Stimulated activated naive B cell treated with anti-CD40 and anti-IgM and Interleukin-4, amounts not matched to agents 10 μg/mL and 1 μg/mL and 100 μg/mL, for 72 hours (primary cell): ENCODE data around the gene POR.

Experiments
- ATAC-seq, 2 donors: fragments of 150-1000 bp; cut with Tn5 transposase; replicated peaks; 2 replicates each; pipeline ENCODE4 v1.10.0; 2021; ENCODE audit warnings: moderate library complexity in 1 of 2
- DNase-seq: peaks from one replicate; pipeline ENCODE4 v3.0.0; 2021
- H3K27ac Mint-ChIP-seq: one replicate; pipeline ENCODE4 v1.8.0; 2022; ENCODE audit warnings: mild to moderate bottlenecking, mixed read lengths
- H3K27me3 Mint-ChIP-seq, 2 donors: one replicate each; pipeline ENCODE4 v1.8.0; 2022; ENCODE audit warnings: mixed read lengths in 2 of 2
- H3K36me3 Mint-ChIP-seq, 2 donors: one replicate each; pipeline ENCODE4 v1.8.0; 2022; ENCODE audit warnings: mixed read lengths in 2 of 2, mild to moderate bottlenecking in 1 of 2
- H3K4me1 Mint-ChIP-seq, 2 donors: one replicate each; pipeline ENCODE4 v1.8.0; 2022; ENCODE audit warnings: mixed read lengths in 2 of 2, mild to moderate bottlenecking in 1 of 2
- H3K4me3 Mint-ChIP-seq, 2 donors: one replicate each; pipeline ENCODE4 v1.8.0; 2022; ENCODE audit warnings: mild to moderate bottlenecking in 2 of 2, mixed read lengths in 2 of 2, moderate library complexity in 1 of 2
- H3K9me3 Mint-ChIP-seq, 2 donors: one replicate each; pipeline ENCODE4 v1.8.0; 2022; ENCODE audit warnings: mixed read lengths in 2 of 2, mild to moderate bottlenecking in 1 of 2

POR gene

DNA sequence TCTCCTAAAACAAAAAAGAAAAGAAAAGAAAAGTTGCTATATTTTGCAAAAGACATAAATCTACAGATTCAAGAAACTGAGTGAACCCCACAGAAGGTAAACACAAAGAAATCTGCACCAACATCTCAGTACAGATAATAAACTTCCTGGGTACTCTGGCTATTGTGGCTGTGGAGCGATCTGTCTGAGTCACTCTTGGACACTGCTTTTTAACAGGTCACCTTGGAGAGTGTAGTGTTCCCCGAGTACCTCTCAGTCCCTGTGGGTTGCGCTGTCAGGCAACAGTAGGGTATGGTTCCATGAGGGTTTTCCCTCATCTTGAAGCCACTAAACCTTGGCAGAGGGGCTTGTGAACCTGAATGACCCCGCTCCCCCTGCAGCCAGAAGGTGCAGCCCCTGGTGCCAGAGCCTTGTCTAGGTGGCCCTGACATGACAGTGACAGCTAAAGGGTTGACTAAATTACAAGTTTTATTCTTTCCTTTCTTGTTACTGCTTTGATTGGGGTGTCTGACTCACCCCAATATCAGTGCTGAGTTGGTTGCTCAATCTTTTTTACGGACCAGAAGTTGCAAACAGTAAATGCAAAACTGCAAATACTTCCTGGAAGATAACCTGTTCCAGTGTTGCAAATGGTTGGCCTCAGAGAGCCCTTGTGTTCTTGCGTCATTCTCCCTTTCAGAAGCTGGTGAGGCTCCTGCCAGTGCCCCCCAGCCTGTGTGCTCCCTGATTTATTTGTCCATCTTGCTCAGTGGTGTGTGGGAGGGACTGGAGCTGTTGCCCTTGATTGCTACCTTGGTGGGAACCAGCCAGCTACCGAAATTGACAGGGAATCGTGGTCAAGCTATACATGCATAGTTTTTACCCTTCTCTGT lies 30.6 kb downstream of the POR start:
- ATAC-seq = no peak
- DNase-seq = no peak
- no peaks in the 10 kb centered on the region for H3K9me3 Mint-ChIP-seq

DNA sequence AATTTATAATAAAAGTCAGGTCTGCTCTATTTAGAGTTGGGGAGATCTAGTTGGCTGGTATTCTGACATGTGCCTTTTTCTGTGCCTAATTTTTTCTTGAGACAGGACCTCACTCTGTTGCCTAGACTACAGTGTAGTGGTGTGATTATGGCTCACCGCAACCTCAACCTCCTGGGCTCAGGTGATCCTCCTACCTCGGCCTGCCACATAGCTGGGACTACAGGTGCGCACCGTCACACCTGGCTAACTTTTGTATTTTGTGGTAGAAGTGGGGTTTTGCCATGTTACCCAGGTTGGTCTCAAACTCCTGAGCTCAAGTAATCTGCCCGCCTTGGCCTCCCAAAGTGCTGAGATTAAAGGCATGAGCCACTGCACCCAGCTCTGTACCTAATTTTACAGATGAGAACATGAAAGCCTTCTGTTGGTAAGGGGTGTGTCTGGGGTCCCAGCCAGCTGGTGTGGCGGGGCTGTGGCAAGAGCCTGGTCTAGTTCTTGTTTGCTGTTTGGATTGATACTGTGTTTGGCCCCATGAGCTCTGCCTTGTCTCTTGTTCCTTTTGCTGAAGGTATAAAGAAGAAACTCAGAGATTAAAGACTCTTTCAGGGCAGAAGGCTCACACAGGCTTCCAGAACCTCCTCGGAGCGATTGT lies 31.4 kb downstream of the POR start:
- no peak for ATAC-seq
- Mint-ChIP-seq H3K27me3 (no peaks in the 10 kb centered on the region), H3K27ac (no peak overlapping the region), H3K9me3 (no peaks in the 10 kb centered on the region), H3K4me1 (peaks cover 1 to 18% of the 10 kb centered on the region in 2 donors), H3K36me3 (peaks cover 10 to 14% of the 10 kb centered on the region in 2 donors), H3K4me3 (no peak overlapping the region)
- no peak for DNase-seq

More for the DNA sequence above, 30.6 kb downstream of the POR start:
- Mint-ChIP-seq H3K27ac (no peak overlapping the region), H3K4me3 (no peak overlapping the region), H3K27me3 (no peaks in the 10 kb centered on the region), H3K36me3 (peaks cover 16% of the 10 kb centered on the region in 2 donors), H3K4me1 (peaks cover 1 to 18% of the 10 kb centered on the region in 2 donors)

DNA sequence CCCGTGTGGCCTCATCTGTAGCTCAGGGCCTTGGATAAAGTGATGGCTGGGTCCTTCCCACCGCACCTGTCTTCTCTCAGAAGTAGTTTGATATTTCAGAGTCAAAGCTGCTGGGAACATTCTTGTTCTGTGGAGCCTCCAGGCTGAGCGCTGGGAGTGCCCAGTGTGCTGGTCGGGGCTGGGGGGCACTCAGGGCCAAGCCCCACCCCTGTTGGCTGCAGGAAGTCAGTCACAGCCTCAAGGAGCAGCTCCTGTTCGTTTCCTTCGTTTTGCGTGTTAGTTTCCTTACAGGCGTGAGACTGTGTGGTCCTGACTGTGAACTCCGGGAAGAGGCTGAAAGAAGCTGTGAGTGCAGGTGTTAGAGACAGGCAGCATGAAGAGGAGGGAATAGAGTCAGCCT lies 33.2 kb downstream of the POR start:
- H3K4me3 Mint-ChIP-seq = no peak overlapping the region
- DNase-seq (no peak), ATAC-seq (no peak)
- H3K27me3 Mint-ChIP-seq = no peaks in the 10 kb centered on the region
- H3K9me3 Mint-ChIP-seq = no peaks in the 10 kb centered on the region
- H3K36me3 Mint-ChIP-seq = peaks cover 14% of the 10 kb centered on the region in 2 donors
- H3K27ac Mint-ChIP-seq = no peak overlapping the region
- peaks cover 1 to 18% of the 10 kb centered on the region in 2 donors for H3K4me1 Mint-ChIP-seq

DNA sequence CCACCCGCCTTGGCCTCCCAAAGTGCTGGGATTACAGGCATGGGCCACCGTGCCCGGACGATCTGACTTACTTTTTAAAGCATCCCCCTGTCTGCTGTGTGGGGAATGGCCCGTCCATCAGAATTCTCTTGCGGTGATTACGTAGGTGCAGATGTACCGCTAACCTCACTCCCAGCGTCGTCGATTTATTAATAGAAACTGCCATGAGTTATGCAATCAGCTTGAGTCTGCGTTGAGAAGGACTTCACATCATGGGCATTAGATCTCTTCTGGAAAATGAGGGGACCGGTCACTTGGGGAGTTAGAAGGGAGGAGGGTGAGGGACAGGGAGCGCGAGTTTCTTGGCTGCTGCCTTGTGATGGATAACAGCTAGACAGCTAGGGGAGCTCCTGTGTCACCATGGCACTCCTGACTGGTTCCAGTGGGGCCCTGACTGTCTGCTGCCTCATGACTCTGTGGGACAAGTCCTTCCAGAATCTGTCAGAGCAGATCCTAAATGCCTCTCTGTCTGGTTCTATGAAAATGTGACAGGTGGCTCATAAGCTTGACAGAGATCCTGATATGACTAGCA lies 35.2 kb downstream of the POR start:
- ATAC-seq (no peak), DNase-seq (no peak)
- peaks cover 20% of the 10 kb centered on the region in 2 donors for H3K36me3 Mint-ChIP-seq
- H3K4me3 Mint-ChIP-seq = no peak overlapping the region
- no peaks in the 10 kb centered on the region for H3K9me3 Mint-ChIP-seq
- H3K4me1 Mint-ChIP-seq = peaks cover 5 to 9% of the 10 kb centered on the region in 2 donors
- no peaks in the 10 kb centered on the region for H3K27me3 Mint-ChIP-seq
- no peak overlapping the region for H3K27ac Mint-ChIP-seq

DNA sequence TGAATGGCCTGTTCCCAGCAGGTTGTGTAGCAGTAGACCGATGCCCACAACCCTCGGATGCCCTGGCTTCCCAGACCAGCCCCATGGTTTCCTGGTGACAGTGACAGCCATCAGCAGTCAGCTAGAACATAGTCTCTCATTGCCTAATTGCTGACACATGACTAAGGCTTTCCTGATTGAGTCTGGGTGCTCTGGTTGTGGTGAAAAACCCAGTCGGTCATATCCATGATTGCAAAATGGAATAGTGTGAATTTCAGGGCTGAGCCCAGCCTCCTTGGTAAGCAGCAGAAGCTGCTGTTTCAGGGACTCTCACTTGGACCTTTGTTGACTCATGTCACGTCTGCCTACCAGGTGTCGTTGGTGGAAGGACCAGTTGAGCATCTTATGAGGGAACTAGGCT lies 36.6 kb downstream of the POR start:
- H3K27ac Mint-ChIP-seq = no peak overlapping the region
- H3K4me3 Mint-ChIP-seq = no peak overlapping the region
- peaks cover 30 to 33% of the 10 kb centered on the region in 2 donors for H3K36me3 Mint-ChIP-seq
- H3K9me3 Mint-ChIP-seq = no peaks in the 10 kb centered on the region
- H3K4me1 Mint-ChIP-seq = peaks cover 5 to 8% of the 10 kb centered on the region in 2 donors
- H3K27me3 Mint-ChIP-seq = no peaks in the 10 kb centered on the region
- ATAC-seq (no peak), DNase-seq (no peak)

DNA sequence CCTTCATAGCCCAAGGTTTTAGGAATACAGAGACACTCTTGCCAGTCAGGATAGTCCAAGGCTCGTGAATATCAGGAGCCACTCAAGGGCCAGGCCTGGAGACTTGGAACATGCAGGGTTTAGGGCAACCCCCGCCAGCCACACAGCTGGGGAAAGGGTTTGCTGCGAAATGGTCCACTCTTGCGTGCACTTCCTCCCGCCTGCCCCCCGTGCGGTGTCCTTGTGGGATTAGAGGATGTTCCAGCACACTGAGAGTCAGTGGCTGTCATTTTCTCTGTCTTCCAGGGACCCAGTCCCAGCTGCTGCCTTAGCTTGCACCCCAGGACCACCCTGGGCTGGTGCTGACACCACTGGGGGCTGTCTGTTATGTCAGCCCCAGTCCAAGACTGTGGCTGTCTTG lies 38.5 kb downstream of the POR start:
- DNase-seq (no peak), ATAC-seq (no peak)
- Mint-ChIP-seq H3K27ac (no peak overlapping the region), H3K4me1 (peaks cover 5 to 8% of the 10 kb centered on the region in 2 donors), H3K27me3 (no peaks in the 10 kb centered on the region), H3K9me3 (no peaks in the 10 kb centered on the region), H3K4me3 (no peak overlapping the region), H3K36me3 (peaks cover 31 to 34% of the 10 kb centered on the region in 2 donors)

DNA sequence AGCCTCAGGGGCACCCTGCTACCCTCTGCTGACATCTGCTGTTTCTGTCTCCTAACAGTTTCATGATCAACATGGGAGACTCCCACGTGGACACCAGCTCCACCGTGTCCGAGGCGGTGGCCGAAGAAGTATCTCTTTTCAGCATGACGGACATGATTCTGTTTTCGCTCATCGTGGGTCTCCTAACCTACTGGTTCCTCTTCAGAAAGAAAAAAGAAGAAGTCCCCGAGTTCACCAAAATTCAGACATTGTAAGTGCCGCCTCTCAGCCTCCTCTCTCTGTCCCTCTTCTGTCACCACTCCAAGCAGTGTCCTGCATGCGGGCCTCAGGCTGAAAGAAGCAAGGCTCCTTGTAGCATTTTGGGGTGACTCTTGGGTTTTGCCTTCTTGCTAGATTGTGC lies 39.0 kb downstream of the POR start:
- Mint-ChIP-seq H3K4me1 (peaks cover 3 to 5% of the 10 kb centered on the region in 2 donors), H3K27me3 (no peaks in the 10 kb centered on the region), H3K27ac (no peak overlapping the region), H3K36me3 (peaks cover 31 to 33% of the 10 kb centered on the region in 2 donors), H3K4me3 (no peak overlapping the region), H3K9me3 (no peaks in the 10 kb centered on the region)
- no peak for ATAC-seq
- DNase-seq = no peak

DNA sequence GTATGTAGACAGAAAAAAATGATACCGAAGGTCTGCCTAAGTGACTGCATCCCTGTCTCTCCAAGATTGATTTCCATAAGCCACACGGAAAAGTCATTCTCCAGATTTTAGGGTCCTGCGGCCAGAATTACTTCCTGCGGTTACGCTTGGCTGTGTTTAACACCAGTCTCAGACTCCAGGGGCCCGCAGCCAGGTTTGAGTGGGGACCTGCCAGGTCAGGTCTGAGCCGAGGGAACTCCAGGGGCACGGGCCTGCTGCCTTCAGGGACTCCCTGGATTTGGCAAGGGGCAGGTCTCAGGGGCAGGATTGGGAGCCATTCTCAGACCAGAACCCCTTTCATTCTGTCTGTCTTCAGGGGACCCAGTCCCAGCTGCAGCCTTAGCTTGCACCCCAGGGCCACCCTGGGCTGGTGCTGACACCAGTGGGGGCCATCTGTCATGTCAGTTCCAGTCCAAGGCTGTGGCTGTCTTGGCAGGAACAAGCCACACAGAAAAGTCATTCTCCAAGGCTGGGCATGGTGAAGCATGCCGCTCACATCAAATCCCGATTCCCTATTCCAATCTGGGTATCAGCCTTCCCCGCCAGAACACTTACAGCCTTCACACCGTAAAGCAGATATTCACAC lies 40.5 kb downstream of the POR start:
- H3K4me3 Mint-ChIP-seq = no peak overlapping the region
- no peaks in the 10 kb centered on the region for H3K27me3 Mint-ChIP-seq
- H3K36me3 Mint-ChIP-seq = peaks cover 35 to 40% of the 10 kb centered on the region in 2 donors
- no peaks in the 10 kb centered on the region for H3K9me3 Mint-ChIP-seq
- ATAC-seq (no peak), DNase-seq (no peak)
- H3K27ac Mint-ChIP-seq = no peak overlapping the region
- H3K4me1 Mint-ChIP-seq = peaks cover 0 to 4% of the 10 kb centered on the region in 2 donors

DNA sequence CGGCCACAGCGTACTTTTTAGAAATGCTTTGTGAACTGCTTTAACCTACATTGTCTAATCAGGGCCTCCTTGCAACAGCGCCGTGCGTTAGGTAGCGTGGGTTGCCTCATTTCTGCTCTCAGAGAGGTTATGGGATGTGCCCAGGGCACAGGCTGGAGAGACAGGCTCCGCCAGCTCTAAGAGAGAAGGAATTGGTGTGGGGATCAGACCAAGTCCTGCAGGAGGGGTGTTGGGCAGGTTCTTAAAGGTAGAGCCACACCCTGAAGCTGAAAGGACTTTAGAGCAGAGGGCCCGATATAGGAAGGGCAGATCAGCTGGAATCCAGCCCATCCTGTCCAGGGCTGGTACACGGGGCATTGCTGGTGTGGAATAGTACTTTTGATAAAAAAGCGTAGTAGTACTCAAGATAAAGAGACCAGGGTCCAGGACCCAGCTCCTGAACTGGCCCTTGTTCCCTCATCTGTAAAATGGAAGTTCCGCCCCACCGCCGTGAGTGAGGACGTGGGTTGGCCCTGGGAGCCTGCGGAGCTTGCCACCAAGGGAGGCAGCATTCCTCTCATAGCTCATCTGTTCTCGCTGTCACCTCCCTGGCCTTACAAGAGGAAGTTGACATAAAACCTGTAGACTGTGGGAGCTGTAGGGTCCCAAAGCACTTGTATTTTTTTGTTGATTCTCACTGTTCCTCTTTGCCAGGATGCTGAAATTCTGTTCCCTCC lies 42.2 kb downstream of the POR start:
- no peak for ATAC-seq
- no peak for DNase-seq
- Mint-ChIP-seq H3K27ac (no peak overlapping the region), H3K36me3 (peaks cover 41 to 49% of the 10 kb centered on the region in 2 donors), H3K4me3 (no peak overlapping the region), H3K9me3 (no peaks in the 10 kb centered on the region), H3K4me1 (peaks cover 0 to 4% of the 10 kb centered on the region in 2 donors), H3K27me3 (no peaks in the 10 kb centered on the region)

DNA sequence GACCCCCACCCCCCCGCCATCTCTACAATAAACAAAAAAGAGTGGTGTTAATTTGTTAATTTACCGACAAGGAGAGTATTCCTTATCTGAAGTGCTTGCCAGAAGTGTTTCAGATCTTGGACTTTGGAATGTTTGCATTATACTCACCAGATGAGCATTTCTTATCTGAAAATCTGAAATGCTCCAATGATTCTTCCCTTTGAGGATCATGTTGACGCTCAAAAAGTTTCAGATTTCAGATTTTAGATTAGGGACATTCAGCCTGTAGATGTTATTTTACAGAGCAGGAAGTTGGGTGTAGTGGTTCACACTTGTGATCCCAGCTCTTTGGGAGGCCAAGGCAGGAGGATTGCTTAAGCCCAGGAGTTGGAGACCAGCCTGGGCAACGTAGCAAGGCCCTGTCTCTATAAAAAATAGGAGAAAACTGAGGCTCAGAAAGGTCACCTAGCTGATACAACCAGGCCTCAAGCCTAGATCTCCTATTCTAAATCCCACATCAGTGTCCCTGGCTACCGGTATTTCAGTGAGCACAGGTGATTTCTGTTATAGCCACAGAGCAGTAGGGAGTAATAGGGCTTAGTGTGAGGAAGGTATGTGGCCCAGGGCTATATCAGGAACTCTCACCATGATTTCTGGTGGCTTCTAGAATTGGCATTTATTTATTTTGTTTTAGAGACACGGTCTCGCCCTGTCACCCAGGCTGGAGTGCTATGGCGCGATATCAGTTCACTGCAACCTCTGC lies 44.0 kb downstream of the POR start:
- Mint-ChIP-seq H3K27me3 (no peaks in the 10 kb centered on the region), H3K36me3 (peaks cover 44 to 59% of the 10 kb centered on the region in 2 donors), H3K9me3 (no peaks in the 10 kb centered on the region), H3K4me3 (no peak overlapping the region), H3K4me1 (peaks cover 0 to 6% of the 10 kb centered on the region in 2 donors), H3K27ac (no peak overlapping the region)
- ATAC-seq = no peak
- no peak for DNase-seq

DNA sequence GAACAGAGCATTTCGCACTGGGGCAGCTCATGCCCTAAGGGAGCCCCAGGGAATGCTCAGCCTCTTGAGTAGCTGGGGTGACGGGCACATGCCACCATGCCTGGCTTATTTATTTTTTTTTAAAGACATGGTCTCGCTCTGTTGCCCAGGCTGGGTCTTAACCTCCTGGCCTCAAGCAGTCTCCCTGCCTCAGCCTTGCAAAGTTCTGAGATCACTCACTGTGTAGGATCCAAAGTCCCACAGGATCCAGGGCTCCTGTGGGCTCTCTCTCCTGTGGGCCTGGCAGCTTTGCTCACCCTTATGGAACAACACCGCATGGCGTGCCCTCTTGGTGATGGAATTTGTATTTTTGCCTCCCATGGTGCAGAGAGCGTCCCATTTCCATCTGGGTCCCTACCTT lies 45.4 kb downstream of the POR start:
- H3K36me3 Mint-ChIP-seq = peaks cover 37 to 62% of the 10 kb centered on the region in 2 donors
- no peaks in the 10 kb centered on the region for H3K27me3 Mint-ChIP-seq
- H3K4me1 Mint-ChIP-seq = peaks cover 0 to 4% of the 10 kb centered on the region in 2 donors
- no peak overlapping the region for H3K27ac Mint-ChIP-seq
- DNase-seq (no peak), ATAC-seq (no peak)
- H3K9me3 Mint-ChIP-seq = no peaks in the 10 kb centered on the region
- H3K4me3 Mint-ChIP-seq = no peak overlapping the region

DNA sequence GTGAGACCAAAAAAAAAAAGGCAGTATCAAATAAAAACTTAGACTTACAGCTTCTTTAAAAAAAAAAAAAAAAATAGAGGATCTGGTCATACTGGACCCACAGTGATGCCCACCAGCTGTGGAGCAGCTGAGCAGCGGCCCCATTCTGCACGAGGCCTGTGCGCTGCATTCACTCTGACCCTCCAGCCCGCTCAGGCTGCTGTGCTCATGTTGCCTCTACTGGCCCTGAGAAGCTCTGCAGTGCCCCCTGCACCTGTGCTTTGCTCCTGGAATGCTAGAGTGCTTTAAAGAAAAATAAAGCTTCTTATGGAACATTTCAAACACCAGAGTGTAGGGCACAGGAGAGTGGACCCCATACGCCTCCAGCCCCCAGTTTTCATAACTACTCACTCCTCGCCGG lies 46.3 kb downstream of the POR start:
- no peak overlapping the region for H3K4me3 Mint-ChIP-seq
- no peak for ATAC-seq
- no peaks in the 10 kb centered on the region for H3K27me3 Mint-ChIP-seq
- no peaks in the 10 kb centered on the region for H3K9me3 Mint-ChIP-seq
- peaks cover 0 to 4% of the 10 kb centered on the region in 2 donors for H3K4me1 Mint-ChIP-seq
- H3K36me3 Mint-ChIP-seq = peaks cover 32 to 60% of the 10 kb centered on the region in 2 donors
- no peak overlapping the region for H3K27ac Mint-ChIP-seq
- no peak for DNase-seq

DNA sequence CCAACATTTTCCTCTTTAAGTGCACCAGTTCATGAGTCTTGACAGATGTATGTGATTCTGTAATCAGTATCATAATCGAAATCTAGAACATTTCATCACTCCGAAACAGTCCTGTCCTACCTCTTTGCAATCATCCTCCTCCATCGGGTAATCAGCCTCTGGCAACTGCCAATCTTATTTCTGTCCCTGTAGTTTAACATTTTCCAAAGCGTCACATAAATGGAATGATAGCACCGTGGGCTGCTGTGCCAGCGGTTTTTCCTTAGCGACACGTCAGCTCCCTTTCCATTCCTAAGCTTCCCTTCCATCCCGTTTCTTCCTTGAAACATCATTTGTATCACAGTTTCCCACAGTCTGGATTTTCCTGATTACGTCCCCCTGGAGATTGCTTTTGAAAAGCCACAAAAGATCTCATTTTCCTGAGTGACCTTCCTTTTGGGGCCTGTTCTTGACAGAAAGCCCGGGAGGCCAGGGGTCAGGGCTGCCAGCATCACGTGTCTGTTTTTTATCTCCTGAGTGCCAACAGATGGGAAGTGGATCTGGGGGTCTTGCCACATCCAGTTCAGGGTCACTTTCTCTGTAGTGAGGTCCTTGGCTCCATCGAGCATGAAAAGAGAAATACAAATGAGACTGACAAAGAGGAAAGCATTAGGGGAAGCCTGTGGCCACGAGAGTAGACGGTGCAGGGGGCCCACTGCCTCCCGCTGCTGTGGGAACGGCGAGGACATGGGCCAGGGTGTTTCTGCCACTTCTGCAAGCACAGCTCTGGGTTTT lies 47.8 kb downstream of the POR start:
- Mint-ChIP-seq H3K27ac (no peak overlapping the region), H3K4me1 (peaks cover 0 to 4% of the 10 kb centered on the region in 2 donors), H3K36me3 (peaks cover 26 to 52% of the 10 kb centered on the region in 2 donors), H3K9me3 (no peaks in the 10 kb centered on the region), H3K4me3 (no peak overlapping the region), H3K27me3 (no peaks in the 10 kb centered on the region)
- ATAC-seq (no peak), DNase-seq (no peak)
